ENCODE data around the gene SLC35E1. TPM values are rescaled to one million over a fixed set of nuclear protein-coding genes. Genes with fewer than 3 reads are reported as not detected.

The SLC35E1 gene
- total RNA-seq, 1 experiment from 2014 or later, result 35.8 TPM

GRCh38 chr19:16575282-16575681 is 3.1 kb upstream of the SLC35E1 start:
- peak overlapping the region in 1 of 3 experiments; percentile 46; a peak in 2 of 7 replicates for H3K27ac Mint-ChIP-seq
- H2AFZ ChIP-seq (ENCODE audit: low read length), result no peak overlapping the region
- no peak overlapping the region for H2BK5ac ChIP-seq (ENCODE audit: insufficient read length, low read length)
- no peaks in the 10 kb centered on the region for H3K4me1 ChIP-seq (ENCODE audit: insufficient read depth, low read length)
- no peak overlapping the region for H3K4me3 Mint-ChIP-seq
- H3T11ph ChIP-seq (ENCODE audit: low read length), result no peak overlapping the region
- H4K5ac ChIP-seq (ENCODE audit: insufficient read length, low read depth, low read length), result no peak overlapping the region
- no peaks in the 10 kb centered on the region; a peak in 1 of 5 replicates for H3K9me3 Mint-ChIP-seq
- H2BK20ac ChIP-seq (ENCODE audit: low read depth, low read length, poor library complexity, severe bottlenecking), result no peak overlapping the region
- no peak overlapping the region for H3K56ac ChIP-seq (ENCODE audit: insufficient read length, low read depth, low read length)
- no peaks in the 10 kb centered on the region for H3K27me3 Mint-ChIP-seq (ENCODE audit: low read depth)
- H3K36me3 Mint-ChIP-seq (ENCODE audit: insufficient read depth in 1 of 3, low read depth in 3 of 3), result peaks cover 10 to 23% (median 18%) of the 10 kb centered on the region in 3 experiments; a peak in 6 of 7 replicates
- H3K4me2 ChIP-seq (ENCODE audit: insufficient read depth, insufficient read length, low read length), result no peak overlapping the region
- no peak overlapping the region for H2BK15ac ChIP-seq (ENCODE audit: low read depth, low read length)
- no peak overlapping the region for H2BK120ac ChIP-seq (ENCODE audit: low read depth, low read length, poor library complexity, severe bottlenecking)
- no peak overlapping the region for H2BK12ac ChIP-seq (ENCODE audit: insufficient read length, low read depth, low read length)
- H4K8ac ChIP-seq (replicated peaks; ENCODE audit: insufficient read length, low read depth, low read length), result no peak overlapping the region
- H3K18ac ChIP-seq (ENCODE audit: insufficient read length, low read depth, low read length), result no peak overlapping the region
- no CpG with 5 or more reads among the region's 2 CpGs for WGBS (ENCODE audit: extremely low coverage, insufficient read length, low lambda C conversion rate)
- TF ChIP-seq CTCF (conservative IDR thresholded peaks at IDR 0.05), result no peak
- no peak overlapping the region for H4K91ac ChIP-seq (ENCODE audit: insufficient read length, low read depth, low read length)
- H3K27me3 ChIP-seq (ENCODE audit: insufficient read depth, low read length), result no peaks in the 10 kb centered on the region
- no peak overlapping the region for H3K27ac ChIP-seq (ENCODE audit: insufficient read length, low read depth, low read length)
- DNase-seq, result no peak
- H3K79me1 ChIP-seq (ENCODE audit: insufficient read depth, low read depth, low read length, poor library complexity, severe bottlenecking), result peaks cover 14% of the 10 kb centered on the region
- no peak overlapping the region for H3K14ac ChIP-seq (ENCODE audit: insufficient read depth, low read length)
- no peak overlapping the region for H3K4ac ChIP-seq (ENCODE audit: low read depth, low read length)
- H2AK5ac ChIP-seq (ENCODE audit: insufficient read length, low read length), result no peak overlapping the region
- no peaks in the 10 kb centered on the region for H4K20me1 ChIP-seq (ENCODE audit: control insufficient read depth, insufficient read depth, insufficient read length)
- no peaks in the 10 kb centered on the region for H3K9me3 ChIP-seq (ENCODE audit: control insufficient read depth, low read depth, low read length)
- peaks cover 12% of the 10 kb centered on the region for H3K23me2 ChIP-seq (ENCODE audit: insufficient read length, low read depth, low read length, poor library complexity, severe bottlenecking)
- H3K4me1 Mint-ChIP-seq, result peaks cover 18 to 19% of the 10 kb centered on the region in 2 experiments
- no peak overlapping the region for H3K9ac ChIP-seq (ENCODE audit: extremely low read depth, insufficient read length, low read length)
- no peak overlapping the region for H3K23ac ChIP-seq (ENCODE audit: insufficient read length, low read depth, low read length)
- peaks cover 2% of the 10 kb centered on the region; the same call in 1 of the 2 replicates for H3K79me2 ChIP-seq (ENCODE audit: insufficient read depth, low read length)
